Myocyte (in vitro differentiated cells): ENCODE measurements around the gene FAM107A. TPM values are rescaled to one million over a fixed set of nuclear protein-coding genes. Genes with fewer than 3 reads are reported as not detected.
A peak's percentile ranks its signal among the peaks of the same experiment; 100 is the strongest.
"Not testable (repeated sequence)": the region's sequence is repeated elsewhere in the genome, so short reads cannot be mapped to it uniquely, and the experiment has no call there.

Source experiments
- DNase-seq: peaks from one replicate; pipeline ENCODE4 v3.0.0-alpha.2; 2012; ENCODE audit warnings: low read depth
- total RNA-seq: library from RNA; depleted of rRNA; stranded (reverse); fragments of >200 nt; gene quantifications from 2 replicates; pipeline ENCODE4 v1.2.3, GENCODE V29; 2014

Gene FAM107A
- total RNA-seq, 1 donor from 2014 or later = not detected

GRCh38 chr3:58537412-58538301, 39.5 kb downstream of the FAM107A start:
- DNase-seq = no peak

GRCh38 chr3:58536501-58537411, 40.4 kb downstream of the FAM107A start, which contains the start of gene ACOX2:
Gene ACOX2 (minus strand): TSS chr3:58537190. CDS start chr3:58535106, 2,084 bp downstream.
- DNase-seq = peak; percentile 5

GRCh38 chr3:58535531-58536500, 41.4 kb downstream of the FAM107A start:
- peak; percentile 43 for DNase-seq

- no peak for DNase-seq
Observed at GRCh38 chr3:58534592-58535494, 42.3 kb downstream of the FAM107A start.

GRCh38 chr3:58532794-58533220, 44.4 kb downstream of the FAM107A start:
- DNase-seq = peak; percentile 76

GRCh38 chr3:58531956-58532355, 45.2 kb downstream of the FAM107A start:
- DNase-seq = peak; percentile 14

GRCh38 chr3:58531555-58531954, 45.6 kb downstream of the FAM107A start:
- no peak for DNase-seq

- no peak for DNase-seq
Observed at GRCh38 chr3:58530354-58530865, 46.8 kb downstream of the FAM107A start.

- DNase-seq = peak; percentile 25
Observed at GRCh38 chr3:58529516-58530353, 47.5 kb downstream of the FAM107A start.

- peak; percentile 54 for DNase-seq
Observed at GRCh38 chr3:58528629-58529028, 48.6 kb downstream of the FAM107A start.

- not testable (repeated sequence) for DNase-seq
Observed at GRCh38 chr3:58527440-58527839, 49.8 kb downstream of the FAM107A start.

- DNase-seq = peak; percentile 49
Observed at GRCh38 chr3:58526515-58526957, 50.7 kb downstream of the FAM107A start.

GRCh38 chr3:58524326-58524888, 52.8 kb downstream of the FAM107A start:
- DNase-seq = no peak

GRCh38 chr3:58522759-58523425, 54.3 kb downstream of the FAM107A start:
- no peak for DNase-seq

GRCh38 chr3:58521917-58522631, 55.1 kb downstream of the FAM107A start:
- DNase-seq = no peak

- DNase-seq = no peak
Observed at GRCh38 chr3:58521336-58521670, 55.9 kb downstream of the FAM107A start.
